Activated CD4-positive, alpha-beta T cell treated with anti-CD3 and anti-CD28 coated beads for 36 hours (primary cell): ENCODE measurements around the gene CCNF. TPM values are rescaled to one million over a fixed set of nuclear protein-coding genes. Genes with fewer than 3 reads are reported as not detected.
A peak's percentile ranks its signal among the peaks of the same experiment; 100 is the strongest.
"Not testable (repeated sequence)": the region's sequence is repeated elsewhere in the genome, so short reads cannot be mapped to it uniquely, and the experiment has no call there.

Source experiments
- ATAC-seq: fragments of 200-7000 bp; cut with Tn5 transposase; one replicate; pipeline ENCODE4 v1.10.0; 2021; ENCODE audit warnings: mild to moderate bottlenecking, moderate library complexity
- CTCF ChIA-PET: fragments of 350-600 bp; sonication (Branson Sonifier 250); formaldehyde crosslinking; loops from one replicate; lab custom pipeline; 2021; ENCODE audit warnings: antibody characterized with exemption; lab: Charles Lee
- POLR2A ChIA-PET: fragments of 350-600 bp; sonication (Branson Sonifier 250); formaldehyde crosslinking; loops from one replicate; lab custom pipeline; 2021; ENCODE audit warnings: antibody characterized with exemption, inconsistent platforms; lab: Charles Lee
- DNase-seq: peaks from one replicate; pipeline ENCODE4 v3.0.0-alpha.2; 2020
- H3K27ac Mint-ChIP-seq: one replicate; pipeline ENCODE4 v1.8.0; 2021; ENCODE audit warnings: mixed read lengths
- H3K27me3 Mint-ChIP-seq: one replicate; pipeline ENCODE4 v1.8.0; 2021; ENCODE audit warnings: mixed read lengths
- H3K36me3 Mint-ChIP-seq: one replicate; pipeline ENCODE4 v1.8.0; 2021; ENCODE audit warnings: low read depth, mixed read lengths
- H3K4me1 Mint-ChIP-seq: one replicate; pipeline ENCODE4 v1.8.0; 2021; ENCODE audit warnings: mixed read lengths
- H3K4me3 Mint-ChIP-seq: one replicate; pipeline ENCODE4 v1.8.0; 2021; ENCODE audit warnings: mild to moderate bottlenecking, moderate library complexity, mixed read lengths
- H3K9me3 Mint-ChIP-seq: one replicate; pipeline ENCODE4 v1.8.0; 2021; ENCODE audit warnings: low read depth, mixed read lengths
- intact Hi-C, 2 experiments: fragments of 100-400 bp; cut with DNase I in 1 of 2; cut with micrococcal nuclease in 1 of 2; formaldehyde crosslinking; loops; one replicate each; pipeline versions ENCODE4 v1.14.2 to v1.15.1; 2022 to 2024; cut with DNase I, micrococcal nuclease
- total RNA-seq, 2 experiments: library from RNA; stranded (reverse); gene quantifications; one replicate each; pipeline ENCODE4 v1.2.3, GENCODE V29; 2021

Gene CCNF
- total RNA-seq, 2 experiments from 2014 or later = 52.2 to 53.4 TPM

DNA sequence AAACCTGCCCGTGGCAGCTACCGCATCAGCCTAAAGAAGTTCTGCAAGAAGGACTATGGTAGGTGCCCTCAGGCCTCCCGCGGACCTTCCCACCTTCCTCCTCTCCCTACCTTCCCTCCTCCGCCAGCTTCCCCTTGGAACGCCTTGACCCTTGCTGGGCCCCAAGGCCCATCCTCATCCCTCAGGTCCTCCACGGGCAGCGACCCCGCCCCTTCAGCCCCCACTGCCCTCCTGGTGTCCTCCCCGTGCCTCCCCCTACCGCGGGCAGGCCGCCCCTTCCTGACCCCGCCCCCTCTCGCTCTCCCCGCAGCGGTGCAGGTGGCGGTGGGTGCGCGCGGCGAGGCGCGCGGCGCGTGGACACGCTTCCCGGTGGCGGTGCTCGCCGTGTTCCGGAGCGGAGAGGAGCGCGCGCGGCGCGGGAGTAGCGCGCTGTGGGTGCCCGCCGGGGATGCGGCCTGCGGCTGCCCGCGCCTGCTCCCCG lies 44.2 kb downstream of the CCNF start:
- POLR2A ChIA-PET = no interaction called here
- CTCF ChIA-PET = no interaction called here
- ATAC-seq = no peak
- peaks cover 21% of the 10 kb centered on the region for H3K27me3 Mint-ChIP-seq
- DNase-seq = peak; percentile 48
- peaks cover 6% of the 10 kb centered on the region for H3K4me1 Mint-ChIP-seq
- peak overlapping the region; percentile 65 for H3K4me3 Mint-ChIP-seq
- no peaks in the 10 kb centered on the region for H3K9me3 Mint-ChIP-seq
- H3K36me3 Mint-ChIP-seq = no peaks in the 10 kb centered on the region
- intact Hi-C loops = loop anchor here (5.0 kb wide), 3 partner anchors 59 to 266 kb away; partner anchors contain the start of genes CEMP1 (in 1 of the 2), MLST8 (in 1 of the 2) and RNPS1 (in 1 of the 2)
- no peak overlapping the region for H3K27ac Mint-ChIP-seq

DNA sequence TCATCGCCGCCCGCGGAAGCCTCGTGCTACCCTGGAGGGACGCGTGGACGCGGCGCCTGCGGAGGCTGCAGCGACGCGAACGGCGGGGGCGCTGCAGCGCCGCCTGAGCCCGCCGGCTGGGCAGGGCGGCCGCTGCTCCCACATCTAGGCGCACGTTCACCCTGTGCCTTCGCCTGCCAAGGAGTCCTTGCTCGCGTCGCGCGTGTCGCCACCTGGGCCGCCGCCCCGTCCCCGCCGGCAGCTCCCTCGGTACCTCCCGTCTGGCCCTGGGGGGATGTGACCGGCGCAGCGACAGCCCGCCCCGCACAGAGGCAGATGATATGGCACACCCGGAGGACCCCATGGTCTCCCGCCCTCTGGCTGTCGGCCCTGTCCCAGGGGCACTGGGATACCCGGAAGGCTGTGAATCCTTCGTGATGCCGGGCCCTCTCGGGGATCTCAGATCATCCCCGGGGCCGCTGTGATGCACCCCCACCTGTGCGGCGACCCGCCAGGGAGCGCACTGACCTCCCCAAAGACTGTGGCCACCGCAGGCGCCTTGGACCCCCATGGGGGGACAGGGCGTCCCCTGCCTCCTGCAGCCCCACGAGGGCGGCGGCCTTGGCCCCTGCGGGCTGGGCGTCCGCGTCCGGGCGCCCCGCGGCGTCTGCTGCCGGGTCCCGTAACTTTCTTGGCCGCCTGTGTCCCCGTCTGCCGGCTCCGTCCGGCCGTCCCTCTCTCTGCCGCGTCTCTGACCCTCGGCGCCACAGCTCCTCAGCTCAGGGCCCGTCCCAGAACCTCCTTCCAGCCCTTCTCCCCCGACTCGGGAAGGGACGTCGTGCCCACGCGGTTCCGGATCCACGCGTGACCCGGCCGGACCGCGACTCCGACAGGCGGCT lies 45.0 kb downstream of the CCNF start:
- intact Hi-C loops = loop anchor here (1.0 to 5.0 kb wide), 7 partner anchors 13 to 267 kb away; partner anchors contain the start of genes TEDC2 (in 2 of the 2), CEMP1 (in 1 of the 2), MLST8 (in 1 of the 2) and RNPS1 (in 1 of the 2)
- CTCF ChIA-PET = no interaction called here
- no peaks in the 10 kb centered on the region for H3K9me3 Mint-ChIP-seq
- H3K4me3 Mint-ChIP-seq = peak overlapping the region; percentile 71
- H3K27ac Mint-ChIP-seq = peak overlapping the region; percentile 69
- peak; percentile 76 for DNase-seq
- H3K27me3 Mint-ChIP-seq = peaks cover 20% of the 10 kb centered on the region
- H3K36me3 Mint-ChIP-seq = no peaks in the 10 kb centered on the region
- peaks cover 6% of the 10 kb centered on the region for H3K4me1 Mint-ChIP-seq
- POLR2A ChIA-PET = interaction anchor here (0.7 kb wide), 1 partner anchor 192 kb away, joined by 3 read pairs; no protein-coding TSS in a partner anchor
- ATAC-seq = peak; percentile 59

DNA sequence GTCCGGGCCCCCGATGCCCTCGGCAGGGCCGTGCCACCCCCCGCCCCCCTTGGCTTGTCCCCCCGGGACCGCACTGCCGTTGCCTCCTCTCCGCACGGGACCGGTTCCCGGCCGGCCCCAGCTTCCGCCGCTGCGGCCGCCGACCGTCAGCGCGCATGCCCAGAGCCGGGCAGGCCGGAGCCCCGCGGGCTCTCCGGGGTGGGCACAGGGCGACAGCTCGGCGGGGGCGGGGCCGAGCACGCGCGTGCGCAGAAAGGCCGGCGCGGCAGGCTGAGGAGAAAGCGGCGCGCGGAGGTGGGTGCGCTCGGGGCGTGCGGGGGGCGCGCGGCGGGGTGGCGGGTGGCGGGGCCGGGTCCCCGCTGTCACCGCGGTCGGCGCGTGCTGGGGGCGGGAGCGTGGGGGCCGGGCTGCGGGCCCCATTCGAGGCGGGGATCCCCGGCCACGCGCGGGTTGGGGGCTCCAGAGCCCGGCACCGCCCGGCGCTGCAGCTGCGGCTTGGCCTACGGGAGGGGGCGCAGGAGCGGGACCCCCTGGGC lies 45.7 kb downstream of the CCNF start, which contains the start of gene TBC1D24:
TSS of gene TBC1D24 (plus strand) at position 251 of the 536 bp plus-strand sequence. CDS start 21,022 bp downstream, outside the sequence.
- H3K4me1 Mint-ChIP-seq = peaks cover 6% of the 10 kb centered on the region
- H3K27ac Mint-ChIP-seq = peak within 1 kb of the TSS; percentile 69
- CTCF ChIA-PET = no interaction called here
- peak; percentile 71 for ATAC-seq
- DNase-seq = peak; percentile 89
- intact Hi-C loops = loop anchor here (1.0 to 5.0 kb wide), 11 partner anchors 14 to 268 kb away; partner anchors contain the start of genes ATP6V0C (in 2 of the 2), TEDC2 (in 2 of the 2), ABCA3 (in 1 of the 2) and CCNF (in 1 of the 2)
- H3K27me3 Mint-ChIP-seq = peaks cover 16% of the 10 kb centered on the region
- peak within 1 kb of the TSS; percentile 71 for H3K4me3 Mint-ChIP-seq
- no peaks in the 10 kb centered on the region for H3K36me3 Mint-ChIP-seq
- no peaks in the 10 kb centered on the region for H3K9me3 Mint-ChIP-seq
- POLR2A ChIA-PET = interaction anchor here (0.7 kb wide), 1 partner anchor 193 kb away, joined by 3 read pairs; no protein-coding TSS in a partner anchor

GRCh38 chr16:2475413-2476344 lies 46.4 kb downstream of the CCNF start:
- H3K36me3 Mint-ChIP-seq = no peaks in the 10 kb centered on the region
- peaks cover 6% of the 10 kb centered on the region for H3K4me1 Mint-ChIP-seq
- no peaks in the 10 kb centered on the region for H3K9me3 Mint-ChIP-seq
- no peak overlapping the region for H3K27ac Mint-ChIP-seq
- intact Hi-C loops = loop anchor here (1.0 to 5.0 kb wide), 5 partner anchors 15 to 135 kb away; partner anchors contain the start of genes ATP6V0C (in 2 of the 2), ABCA3 (in 1 of the 2), CCNF (in 1 of the 2) and TEDC2 (in 1 of the 2)
- peak; percentile 33 for ATAC-seq
- H3K27me3 Mint-ChIP-seq = peaks cover 8% of the 10 kb centered on the region
- ChIA-PET CTCF (no interaction called here), POLR2A (interaction anchor here (0.7 kb wide), 1 partner anchor 193 kb away, joined by 3 read pairs; no protein-coding TSS in a partner anchor)
- peak overlapping the region; percentile 71 for H3K4me3 Mint-ChIP-seq
- peak; percentile 64 for DNase-seq

DNA sequence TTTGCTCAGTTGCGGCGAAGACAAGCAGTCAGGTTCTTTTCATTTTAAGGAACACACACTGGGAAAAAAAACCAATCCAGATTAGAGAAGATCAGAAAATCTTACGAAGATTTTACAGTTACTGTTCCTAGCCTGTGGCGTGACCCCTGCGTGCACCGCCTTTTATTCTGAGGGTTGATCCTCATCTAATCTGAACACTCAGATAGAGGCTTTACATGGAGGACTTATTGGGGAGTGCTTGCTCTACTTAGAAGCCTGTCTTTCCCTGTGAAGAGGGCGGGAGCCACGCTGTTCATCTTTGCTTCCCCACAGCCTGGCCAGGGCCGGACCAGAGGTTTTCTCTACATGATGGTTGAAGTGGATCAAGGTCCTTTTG lies 47.1 kb downstream of the CCNF start:
- Mint-ChIP-seq H3K36me3 (no peaks in the 10 kb centered on the region), H3K27me3 (peaks cover 8% of the 10 kb centered on the region), H3K4me3 (peak overlapping the region; percentile 60), H3K27ac (no peak overlapping the region), H3K9me3 (no peaks in the 10 kb centered on the region), H3K4me1 (peaks cover 6% of the 10 kb centered on the region)
- POLR2A ChIA-PET = no interaction called here
- no peak for DNase-seq
- no peak for ATAC-seq
- CTCF ChIA-PET = no interaction called here
- intact Hi-C loops = loop anchor here in 1 of 2 experiments (5.0 kb wide), 1 partner anchor 36 kb away; the partner anchor contains the start of gene ATP6V0C

DNA sequence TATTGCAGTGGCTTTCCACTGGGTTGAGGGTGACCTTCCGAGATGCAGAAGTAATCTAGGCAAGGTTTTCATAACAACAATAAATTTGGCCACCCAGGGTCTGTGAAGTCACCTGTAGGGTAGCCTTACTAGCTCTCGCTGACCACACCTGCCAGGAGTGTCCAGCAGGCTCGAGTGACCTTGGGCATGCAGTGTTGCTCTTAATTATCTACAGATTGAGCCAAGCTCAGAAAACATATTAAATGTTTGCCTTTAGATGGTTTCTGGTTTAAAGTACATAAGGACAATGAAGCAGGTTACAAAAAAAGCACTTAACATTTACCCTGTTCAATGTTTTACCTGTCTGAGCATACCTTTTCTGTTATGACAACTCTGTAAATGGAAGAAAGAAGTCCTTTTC lies 47.5 kb downstream of the CCNF start:
- Mint-ChIP-seq H3K27me3 (peaks cover 8% of the 10 kb centered on the region), H3K27ac (no peak overlapping the region), H3K4me1 (peaks cover 6% of the 10 kb centered on the region), H3K4me3 (peak overlapping the region; percentile 60), H3K9me3 (no peaks in the 10 kb centered on the region), H3K36me3 (no peaks in the 10 kb centered on the region)
- intact Hi-C loops = loop anchor here in 1 of 2 experiments (5.0 kb wide), 1 partner anchor 36 kb away; the partner anchor contains the start of gene ATP6V0C
- CTCF ChIA-PET = no interaction called here
- no peak for ATAC-seq
- POLR2A ChIA-PET = no interaction called here
- no peak for DNase-seq

DNA sequence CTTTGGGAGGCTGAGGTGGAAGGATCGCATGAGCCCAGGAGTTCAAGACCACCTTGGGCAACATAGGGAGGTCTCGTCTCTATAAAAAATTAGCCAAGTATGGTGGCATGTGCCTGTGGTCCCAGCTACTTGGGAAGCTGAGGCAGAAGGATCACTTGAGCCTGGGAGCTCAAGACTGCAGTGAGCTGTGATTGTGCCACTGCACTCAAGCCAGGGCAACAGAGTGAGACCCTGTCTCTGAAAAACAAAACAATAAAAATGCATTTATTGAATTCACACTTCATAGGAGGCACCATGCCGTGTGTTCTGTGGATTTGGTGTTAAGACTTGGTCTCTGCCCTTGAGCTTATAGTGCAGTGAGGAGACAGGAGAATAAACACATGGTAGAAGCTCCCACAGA lies 48.1 kb downstream of the CCNF start:
- DNase-seq (no peak), ATAC-seq (no peak)
- H3K36me3 Mint-ChIP-seq = no peaks in the 10 kb centered on the region
- ChIA-PET POLR2A (no interaction called here), CTCF (interaction anchor here (0.5 to 1.3 kb wide), 3 partner anchors 8 to 423 kb away, joined by 3 to 4 read pairs (median 3); no protein-coding TSS in a partner anchor)
- intact Hi-C loops = loop anchor here in 1 of 2 experiments (5.0 kb wide), 1 partner anchor 35 kb away; the partner anchor contains the start of gene ATP6V0C
- H3K4me1 Mint-ChIP-seq = peaks cover 6% of the 10 kb centered on the region
- H3K9me3 Mint-ChIP-seq = no peaks in the 10 kb centered on the region
- H3K27ac Mint-ChIP-seq = no peak overlapping the region
- H3K4me3 Mint-ChIP-seq = no peak overlapping the region
- H3K27me3 Mint-ChIP-seq = peaks cover 8% of the 10 kb centered on the region

DNA sequence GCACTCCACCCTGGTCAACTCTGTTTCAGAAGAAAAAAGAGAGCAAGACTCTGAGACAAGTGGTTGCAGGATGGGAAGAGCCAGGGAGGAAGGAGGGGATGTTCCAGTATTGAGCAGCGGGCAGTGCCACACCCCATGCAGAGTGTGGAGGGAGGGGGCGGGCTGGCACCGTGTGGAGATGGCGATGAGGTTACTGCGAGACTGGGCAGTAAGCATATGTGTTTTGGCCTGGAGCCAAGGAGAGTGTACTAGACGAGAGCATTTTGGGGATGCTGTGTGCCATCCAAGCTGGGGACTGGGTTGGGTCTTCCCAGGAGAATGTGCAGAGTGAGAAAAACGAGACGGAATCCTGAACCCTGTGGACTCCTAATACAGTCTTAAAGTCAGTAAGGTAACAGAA lies 49.0 kb downstream of the CCNF start:
- ChIA-PET CTCF (interaction anchor here (0.6 to 1.3 kb wide), 3 partner anchors 10 to 23 kb away, joined by 3 to 4 read pairs (median 3); no protein-coding TSS in a partner anchor), POLR2A (no interaction called here)
- ATAC-seq (no peak), DNase-seq (no peak)
- intact Hi-C loops = loop anchor here in 1 of 2 experiments (5.0 kb wide), 1 partner anchor 34 kb away; the partner anchor contains the start of gene ATP6V0C
- Mint-ChIP-seq H3K4me3 (no peak overlapping the region), H3K4me1 (peaks cover 1% of the 10 kb centered on the region), H3K27me3 (peaks cover 1% of the 10 kb centered on the region), H3K27ac (no peak overlapping the region), H3K36me3 (no peaks in the 10 kb centered on the region), H3K9me3 (no peaks in the 10 kb centered on the region)

GRCh38 chr16:2479996-2480395 lies 50.7 kb downstream of the CCNF start:
- ATAC-seq, H3K4me1 Mint-ChIP-seq, DNase-seq, H3K4me3 Mint-ChIP-seq, H3K27ac Mint-ChIP-seq, H3K27me3 Mint-ChIP-seq, H3K9me3 Mint-ChIP-seq, CTCF ChIA-PET, POLR2A ChIA-PET, H3K36me3 Mint-ChIP-seq: not testable (repeated sequence)
- intact Hi-C loops = loop anchor here (5.0 to 10.0 kb wide), 2 partner anchors 32 to 455 kb away; partner anchors contain the start of genes ATP6V0C (in 1 of the 2) and NHERF2 (in 1 of the 2)

- CTCF ChIA-PET = no interaction called here
- ATAC-seq = no peak
- no peaks in the 10 kb centered on the region for H3K36me3 Mint-ChIP-seq
These were observed 51.7 kb downstream of the CCNF start for GRCh38 chr16:2480948-2481347.

More at GRCh38 chr16:2480948-2481347, 51.7 kb downstream of the CCNF start:
- POLR2A ChIA-PET = no interaction called here
- no peaks in the 10 kb centered on the region for H3K9me3 Mint-ChIP-seq
- H3K27ac Mint-ChIP-seq = no peak overlapping the region
- H3K4me1 Mint-ChIP-seq = no peaks in the 10 kb centered on the region
- no peaks in the 10 kb centered on the region for H3K27me3 Mint-ChIP-seq
- intact Hi-C loops = loop anchor here in 1 of 2 experiments (10.0 kb wide), 1 partner anchor 456 kb away; the partner anchor contains the start of gene NHERF2
- H3K4me3 Mint-ChIP-seq = no peak overlapping the region
- DNase-seq = no peak
